Fibroblast of skin of abdomen (primary cell): ENCODE data around the gene PDHX.

Source experiments
- DNase-seq: peaks from one replicate; pipeline ENCODE4 v3.0.0-alpha.2; 2013

The PDHX gene

DNA sequence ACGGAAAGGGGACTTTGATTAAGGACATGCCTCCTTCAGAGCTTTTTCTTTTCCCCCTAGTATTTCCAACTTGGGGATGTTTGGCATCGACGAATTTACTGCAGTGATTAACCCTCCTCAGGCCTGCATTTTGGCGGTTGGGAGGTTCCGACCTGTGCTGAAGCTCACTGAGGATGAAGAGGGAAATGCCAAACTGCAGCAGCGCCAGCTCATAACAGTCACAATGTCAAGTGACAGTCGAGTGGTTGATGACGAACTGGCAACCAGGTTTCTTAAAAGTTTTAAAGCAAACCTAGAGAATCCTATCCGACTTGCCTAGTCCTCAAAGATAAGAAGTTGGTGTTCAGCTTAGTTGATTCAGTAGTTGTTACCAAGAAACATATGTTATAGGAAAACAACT lies 78.4 kb downstream of the PDHX start:
- no peak for DNase-seq

- DNase-seq = no peak
Measured at GRCh38 chr11:34996958-34997357, 80.5 kb downstream of the PDHX start.

DNA sequence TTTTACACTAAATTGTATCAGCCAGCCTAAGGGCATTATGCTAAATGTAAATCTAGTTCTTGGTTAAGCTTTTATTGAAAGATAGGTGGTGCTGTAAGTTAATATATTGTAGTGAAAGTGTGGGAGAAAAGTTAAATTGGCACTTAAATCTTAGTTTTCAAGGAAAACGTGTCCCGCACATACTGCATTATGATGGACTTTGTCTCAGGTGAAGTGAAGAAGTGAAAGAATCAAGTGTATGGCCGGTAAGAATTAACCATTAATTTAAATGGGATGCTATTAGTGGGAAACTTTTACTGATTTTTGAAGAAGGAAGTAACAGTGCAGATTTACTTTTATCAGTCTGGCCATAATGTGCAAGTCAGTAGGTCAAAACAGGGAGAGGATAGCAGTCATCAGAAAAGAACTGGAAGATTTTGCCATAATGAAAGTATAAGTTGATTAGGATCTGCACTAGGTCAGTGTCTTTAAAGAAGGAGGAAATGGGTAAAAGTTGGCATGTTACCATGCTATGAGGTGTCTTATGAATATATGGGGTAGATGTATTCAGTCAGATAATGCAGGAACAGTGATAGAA lies 81.6 kb downstream of the PDHX start:
- peak; percentile 27 for DNase-seq

GRCh38 chr11:34999453-34999852 lies 83.0 kb downstream of the PDHX start:
- DNase-seq = no peak

- peak; percentile 81 for DNase-seq
Measured at GRCh38 chr11:35003186-35003585, 86.8 kb downstream of the PDHX start.

DNA sequence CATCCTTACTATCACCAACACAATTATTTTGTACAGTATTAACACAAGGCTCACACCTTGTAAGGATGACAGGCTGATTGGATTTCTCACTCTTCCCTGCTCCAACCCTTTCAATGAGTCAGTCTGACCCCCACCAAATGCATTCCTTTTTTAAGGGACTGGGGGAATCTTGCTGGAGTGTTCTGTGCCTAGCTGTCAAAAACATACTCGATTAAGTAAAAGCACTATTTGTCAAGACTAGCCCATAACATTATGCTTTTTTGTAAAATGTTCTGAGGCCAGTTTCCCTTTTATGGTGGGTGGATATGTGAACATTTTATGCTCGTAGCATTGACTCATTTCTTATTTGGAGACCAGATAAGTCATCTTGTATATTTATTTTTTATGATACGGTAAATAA lies 87.2 kb downstream of the PDHX start:
- no peak for DNase-seq

DNA sequence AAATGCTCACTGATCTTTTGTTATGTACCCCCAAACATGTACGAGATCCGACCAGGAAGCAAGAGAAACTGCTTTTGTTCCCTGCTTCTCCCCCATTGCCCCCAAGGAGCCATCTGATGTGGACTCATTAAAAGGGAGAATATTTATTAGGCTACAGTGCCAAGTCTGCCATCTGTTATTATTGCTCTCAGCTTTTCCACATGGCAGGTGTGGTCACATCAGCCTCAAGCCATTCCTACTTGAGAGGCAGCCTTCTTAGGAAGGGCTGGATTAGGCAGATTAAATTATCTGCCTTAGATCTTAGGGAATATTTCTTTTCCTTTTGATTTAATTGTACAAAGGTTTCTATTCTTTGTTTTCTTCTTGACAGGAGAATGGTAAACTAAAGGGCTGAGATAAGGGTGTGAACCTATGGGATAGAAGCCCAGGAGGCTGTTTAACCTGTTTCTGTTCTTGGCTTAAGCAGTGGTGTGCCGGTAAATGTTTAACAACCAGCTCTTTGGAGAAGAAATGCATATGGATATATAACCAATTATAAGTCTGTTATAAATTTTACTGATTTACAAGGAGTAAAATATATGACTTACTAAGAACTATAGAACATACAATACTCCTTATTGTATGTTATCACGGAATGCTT lies 88.8 kb downstream of the PDHX start:
- DNase-seq = no peak

DNA sequence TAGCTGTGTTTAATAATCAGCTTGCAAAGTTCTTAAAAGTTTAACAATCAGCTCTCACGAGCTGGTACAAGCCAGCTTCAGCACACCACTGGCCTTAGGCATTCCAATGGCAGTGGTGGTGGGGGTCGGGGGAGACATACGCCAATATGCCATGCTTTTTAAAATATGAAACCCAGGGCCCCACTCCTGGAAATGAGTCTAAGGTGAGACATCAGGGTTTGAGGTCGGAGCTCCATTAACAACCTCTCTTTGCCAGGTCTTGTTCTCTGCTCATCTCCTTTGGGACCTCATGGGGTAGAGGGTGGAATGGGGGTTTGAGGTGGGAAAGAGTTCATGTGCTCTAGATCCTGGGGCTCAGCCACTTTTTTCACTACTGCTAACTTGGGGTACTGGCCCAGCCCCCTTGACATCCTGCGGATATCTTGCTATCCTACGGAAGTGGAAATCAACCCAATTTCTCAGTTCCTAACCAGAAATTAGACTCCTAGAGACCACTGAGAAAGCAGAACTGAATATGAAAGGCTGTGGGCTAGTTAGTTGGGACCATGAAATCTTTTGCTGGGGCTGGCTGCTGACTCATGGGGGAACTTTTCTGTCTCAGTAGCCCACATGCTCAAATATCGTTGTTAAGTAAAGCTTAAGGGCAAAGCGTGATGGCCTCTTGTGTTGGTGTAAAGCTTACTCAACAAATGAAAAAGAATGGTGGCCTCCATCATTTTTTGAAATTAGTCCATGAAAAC lies 90.1 kb downstream of the PDHX start:
- no peak for DNase-seq

GRCh38 chr11:35007277-35007676 lies 90.9 kb downstream of the PDHX start:
- DNase-seq = no peak

GRCh38 chr11:35009191-35009943 lies 92.9 kb downstream of the PDHX start:
- peak; percentile 79 for DNase-seq

GRCh38 chr11:35009944-35010342 lies 93.5 kb downstream of the PDHX start:
- DNase-seq = no peak

DNA sequence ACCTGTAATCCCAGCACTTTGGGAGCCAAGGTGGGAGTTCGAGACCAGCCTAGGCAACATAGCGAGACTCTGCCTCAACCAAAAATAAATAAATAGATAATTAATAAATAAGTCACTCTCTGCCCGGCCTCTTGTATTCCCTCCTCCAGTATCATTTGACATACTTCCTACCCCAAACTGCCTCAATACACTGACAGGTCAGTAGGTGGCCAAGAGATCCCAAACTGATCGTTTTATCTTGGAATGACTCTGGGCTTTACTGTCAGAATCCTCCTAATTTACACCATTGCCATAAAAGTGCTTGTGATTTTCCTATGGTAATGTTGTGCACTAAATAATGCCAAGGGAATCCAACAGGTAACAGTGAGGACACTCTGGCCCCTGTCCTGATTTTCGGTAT lies 94.2 kb downstream of the PDHX start:
- DNase-seq = no peak

DNA sequence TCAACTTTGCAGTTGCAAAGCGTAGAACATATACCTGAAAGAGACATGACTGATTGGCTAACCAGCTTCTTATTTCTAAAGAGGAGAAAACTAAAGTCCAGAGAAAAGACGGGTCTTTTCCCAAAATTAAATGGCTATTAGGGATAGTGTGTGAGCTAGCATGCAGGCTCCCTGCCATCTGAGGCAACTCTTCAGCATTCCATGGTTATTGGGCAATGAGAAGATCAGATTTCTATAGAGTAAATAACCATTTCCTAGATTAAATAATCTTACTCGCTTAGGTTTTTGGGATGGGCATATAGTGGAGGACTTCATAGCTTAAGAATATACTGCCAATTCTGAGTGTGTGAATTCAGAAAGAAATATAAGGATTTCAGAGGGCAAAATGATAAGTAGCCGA lies 95.0 kb downstream of the PDHX start:
- peak; percentile 43 for DNase-seq

- DNase-seq = no peak
Measured at GRCh38 chr11:35011944-35012343, 95.5 kb downstream of the PDHX start.

GRCh38 chr11:35012467-35013191 lies 96.2 kb downstream of the PDHX start:
- no peak for DNase-seq

GRCh38 chr11:35013514-35014233 lies 97.3 kb downstream of the PDHX start:
- DNase-seq = no peak

GRCh38 chr11:35014346-35014745 lies 97.9 kb downstream of the PDHX start:
- peak; percentile 96 for DNase-seq

GRCh38 chr11:35015621-35016387 lies 99.4 kb downstream of the PDHX start:
- no peak for DNase-seq

GRCh38 chr11:35016916-35017315 lies 100.5 kb downstream of the PDHX start:
- no peak for DNase-seq

DNA sequence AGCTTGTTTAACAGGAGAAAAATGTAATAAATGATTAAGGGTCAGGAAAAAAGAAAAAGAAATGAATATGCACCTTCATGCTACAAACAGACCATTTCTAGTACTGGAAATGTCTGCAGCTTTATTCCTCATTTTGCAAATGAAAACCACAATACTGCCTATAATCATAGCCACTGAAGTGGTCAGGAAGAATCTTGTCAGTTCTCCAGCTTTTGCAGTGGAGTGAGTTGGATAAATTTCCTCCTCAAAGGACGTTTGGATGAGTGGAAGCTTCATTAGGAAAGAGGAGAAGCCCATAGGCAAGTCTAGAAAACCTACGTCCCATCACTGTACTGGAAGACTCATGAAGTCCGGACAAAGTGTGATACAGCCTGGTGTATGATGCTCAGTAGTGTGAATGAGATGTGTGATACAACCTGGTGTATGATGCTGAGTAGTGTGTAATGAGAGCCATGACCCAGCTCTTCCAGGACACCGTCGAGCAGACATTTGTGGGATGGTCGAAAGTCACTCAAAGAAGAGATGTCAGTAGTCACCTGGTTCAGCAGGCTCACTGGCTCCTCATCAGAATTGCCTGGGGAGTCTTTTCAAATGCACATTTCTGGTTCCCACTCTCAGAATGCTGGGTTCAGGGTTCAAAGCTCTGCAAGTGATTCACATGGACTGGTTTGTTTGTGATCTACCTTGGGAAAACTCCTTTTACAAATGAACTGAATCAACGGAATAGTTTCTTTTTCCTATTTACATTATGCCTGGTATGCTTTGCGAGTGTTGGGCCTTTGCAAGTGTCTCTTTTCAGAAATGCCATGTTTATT lies 101.3 kb downstream of the PDHX start:
- DNase-seq = peak; percentile 58
